Central memory CD8-positive, alpha-beta T cell (primary cell): Measurements from ENCODE around the gene C3orf33.

ENCODE experiments used
- ATAC-seq: fragments of 150-1000 bp; cut with Tn5 transposase; replicated peaks from 2 replicates; pipeline ENCODE4 v1.10.0; 2022; ENCODE audit warnings: mild to moderate bottlenecking, moderate FRiP score, moderate number of reproducible peaks; ENCODE audit not compliant: poor library complexity, severe bottlenecking; ENCODE audit errors: extremely low read depth
- DNase-seq, 2 donors: peaks; one replicate each; pipeline ENCODE4 v3.0.0; 2021; ENCODE audit warnings: low spot score in 2 of 2
- H3K27ac Mint-ChIP-seq: one replicate; pipeline ENCODE4 v1.8.0; 2022; ENCODE audit warnings: low read depth, mild to moderate bottlenecking, moderate library complexity, mixed read lengths
- H3K27me3 Mint-ChIP-seq: one replicate; pipeline ENCODE4 v1.8.0; 2022; ENCODE audit warnings: mixed read lengths
- H3K36me3 Mint-ChIP-seq: one replicate; pipeline ENCODE4 v1.8.0; 2022; ENCODE audit warnings: mild to moderate bottlenecking, moderate library complexity, mixed read lengths; ENCODE audit not compliant: insufficient read depth
- H3K4me1 Mint-ChIP-seq: one replicate; pipeline ENCODE4 v1.8.0; 2022; ENCODE audit warnings: mixed read lengths
- H3K4me3 Mint-ChIP-seq: one replicate; pipeline ENCODE4 v1.8.0; 2022; ENCODE audit warnings: mild to moderate bottlenecking, moderate library complexity, mixed read lengths
- H3K9me3 Mint-ChIP-seq: one replicate; pipeline ENCODE4 v1.8.0; 2022; ENCODE audit warnings: mixed read lengths

The C3orf33 gene

GRCh38 chr3:155778462-155778861, 27.6 kb downstream of the C3orf33 start:
- no peak for ATAC-seq
- H3K4me3 Mint-ChIP-seq = no peak overlapping the region
- no peak for DNase-seq
- peaks cover 21% of the 10 kb centered on the region for H3K36me3 Mint-ChIP-seq
- no peak overlapping the region for H3K27ac Mint-ChIP-seq
- H3K9me3 Mint-ChIP-seq = peaks cover 5% of the 10 kb centered on the region
- H3K4me1 Mint-ChIP-seq = peaks cover 5% of the 10 kb centered on the region
- no peaks in the 10 kb centered on the region for H3K27me3 Mint-ChIP-seq

GRCh38 chr3:155772801-155773200, 33.3 kb downstream of the C3orf33 start:
- H3K36me3 Mint-ChIP-seq = peaks cover 10% of the 10 kb centered on the region
- no peak for DNase-seq

GRCh38 chr3:155771126-155771525, 35.0 kb downstream of the C3orf33 start:
- peaks cover 10% of the 10 kb centered on the region for H3K36me3 Mint-ChIP-seq
- no peak overlapping the region for H3K4me3 Mint-ChIP-seq
- H3K4me1 Mint-ChIP-seq = no peaks in the 10 kb centered on the region
- no peaks in the 10 kb centered on the region for H3K27me3 Mint-ChIP-seq
- ATAC-seq (no peak), DNase-seq (no peak)
- no peak overlapping the region for H3K27ac Mint-ChIP-seq
- H3K9me3 Mint-ChIP-seq = no peaks in the 10 kb centered on the region

More at GRCh38 chr3:155772801-155773200, 33.3 kb downstream of the C3orf33 start:
- no peak for ATAC-seq
- no peaks in the 10 kb centered on the region for H3K9me3 Mint-ChIP-seq
- H3K4me3 Mint-ChIP-seq = no peak overlapping the region
- H3K4me1 Mint-ChIP-seq = no peaks in the 10 kb centered on the region
- H3K27me3 Mint-ChIP-seq = no peaks in the 10 kb centered on the region
- no peak overlapping the region for H3K27ac Mint-ChIP-seq

- DNase-seq = no peak
- Mint-ChIP-seq H3K27me3 (no peaks in the 10 kb centered on the region), H3K4me3 (no peak overlapping the region), H3K27ac (no peak overlapping the region), H3K36me3 (peaks cover 1% of the 10 kb centered on the region), H3K9me3 (no peaks in the 10 kb centered on the region), H3K4me1 (no peaks in the 10 kb centered on the region)
- ATAC-seq = no peak
Observed at GRCh38 chr3:155766206-155766605, 39.9 kb downstream of the C3orf33 start.

GRCh38 chr3:155763870-155764463, 42.1 kb downstream of the C3orf33 start:
- Mint-ChIP-seq H3K36me3 (peaks cover 3% of the 10 kb centered on the region), H3K9me3 (no peaks in the 10 kb centered on the region), H3K4me3 (no peak overlapping the region), H3K4me1 (no peaks in the 10 kb centered on the region), H3K27ac (no peak overlapping the region), H3K27me3 (no peaks in the 10 kb centered on the region)
- no peak for ATAC-seq
- DNase-seq = no peak

- Mint-ChIP-seq H3K9me3 (no peaks in the 10 kb centered on the region), H3K27ac (no peak overlapping the region), H3K36me3 (peaks cover 3% of the 10 kb centered on the region), H3K4me1 (no peaks in the 10 kb centered on the region), H3K27me3 (no peaks in the 10 kb centered on the region), H3K4me3 (no peak overlapping the region)
- ATAC-seq (no peak), DNase-seq (no peak)
Observed at GRCh38 chr3:155760653-155761052, 45.4 kb downstream of the C3orf33 start.

DNA sequence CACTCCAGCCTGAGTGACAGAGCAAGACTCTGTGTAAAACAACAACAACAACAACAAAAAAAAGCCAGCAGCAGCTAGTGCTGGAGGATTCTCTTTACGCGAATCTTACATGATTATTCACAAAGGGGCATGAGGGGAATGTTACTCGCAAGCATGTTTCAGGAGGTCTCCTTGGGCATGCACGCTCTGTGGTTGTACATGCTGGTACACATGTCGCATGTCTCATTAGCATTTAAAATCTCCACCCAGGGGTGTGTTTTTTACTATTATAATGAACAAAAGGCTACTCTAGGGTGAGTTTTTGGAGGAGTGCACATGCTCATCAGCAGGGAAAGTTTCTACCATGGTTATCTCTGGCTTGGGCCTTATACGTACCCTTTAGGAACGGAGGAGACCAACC, 48.5 kb downstream of the C3orf33 start:
- Mint-ChIP-seq H3K9me3 (no peaks in the 10 kb centered on the region), H3K27ac (no peak overlapping the region), H3K27me3 (no peaks in the 10 kb centered on the region), H3K36me3 (peaks cover 2% of the 10 kb centered on the region), H3K4me1 (no peaks in the 10 kb centered on the region), H3K4me3 (no peak overlapping the region)
- ATAC-seq = no peak
- DNase-seq = no peak

- DNase-seq (no peak), ATAC-seq (no peak)
- no peak overlapping the region for H3K4me3 Mint-ChIP-seq
- no peaks in the 10 kb centered on the region for H3K4me1 Mint-ChIP-seq
- peaks cover 9% of the 10 kb centered on the region for H3K27me3 Mint-ChIP-seq
- H3K9me3 Mint-ChIP-seq = no peaks in the 10 kb centered on the region
- no peaks in the 10 kb centered on the region for H3K36me3 Mint-ChIP-seq
- H3K27ac Mint-ChIP-seq = no peak overlapping the region
Observed at GRCh38 chr3:155753038-155753639, 52.9 kb downstream of the C3orf33 start.

- H3K27ac Mint-ChIP-seq = no peak overlapping the region
Observed at GRCh38 chr3:155748611-155749365, 57.3 kb downstream of the C3orf33 start.

GRCh38 chr3:155747946-155748290, 58.2 kb downstream of the C3orf33 start:
- no peak for DNase-seq
- no peak for ATAC-seq
- H3K27ac Mint-ChIP-seq = no peak overlapping the region
- H3K4me3 Mint-ChIP-seq = no peak overlapping the region
- H3K27me3 Mint-ChIP-seq = peaks cover 49% of the 10 kb centered on the region
- peaks cover 17% of the 10 kb centered on the region for H3K4me1 Mint-ChIP-seq
- no peaks in the 10 kb centered on the region for H3K9me3 Mint-ChIP-seq
- peaks cover 7% of the 10 kb centered on the region for H3K36me3 Mint-ChIP-seq

More at GRCh38 chr3:155748611-155749365, 57.3 kb downstream of the C3orf33 start:
- Mint-ChIP-seq H3K36me3 (peaks cover 5% of the 10 kb centered on the region), H3K9me3 (no peaks in the 10 kb centered on the region), H3K4me3 (no peak overlapping the region), H3K27me3 (peaks cover 40% of the 10 kb centered on the region), H3K4me1 (peaks cover 14% of the 10 kb centered on the region)
- ATAC-seq = no peak
- no peak for DNase-seq

DNA sequence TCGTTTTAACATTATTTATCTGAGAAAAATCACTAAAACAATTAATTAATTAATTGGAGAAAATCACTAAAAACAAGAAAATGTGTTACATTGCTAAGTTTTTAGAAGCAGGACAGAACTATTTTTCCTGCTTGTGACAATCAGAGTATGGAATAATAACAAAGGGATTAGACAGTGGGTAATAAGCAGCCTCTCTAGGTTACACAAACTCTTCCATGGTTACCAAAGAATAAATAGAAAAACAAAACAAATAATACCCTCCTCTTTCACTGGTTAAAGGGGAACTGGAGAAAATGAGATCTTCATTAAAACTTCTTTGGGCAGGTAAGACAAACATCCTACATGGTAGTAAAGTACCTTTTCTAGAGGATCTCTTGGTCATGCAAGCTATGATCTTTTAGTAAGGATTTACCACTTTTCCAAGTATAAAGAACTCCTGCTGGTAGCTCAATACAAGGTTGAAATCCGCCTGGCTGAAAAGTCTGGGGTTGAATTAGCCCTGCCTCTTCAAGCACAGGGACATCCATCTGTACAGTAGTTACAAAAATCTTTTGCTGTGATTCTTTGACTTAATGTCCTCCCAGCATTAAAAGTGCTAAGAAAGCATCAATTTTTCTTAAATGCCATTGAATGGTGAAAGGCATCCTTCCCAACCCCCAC, 58.7 kb downstream of the C3orf33 start:
- no peak overlapping the region for H3K4me3 Mint-ChIP-seq

DNA sequence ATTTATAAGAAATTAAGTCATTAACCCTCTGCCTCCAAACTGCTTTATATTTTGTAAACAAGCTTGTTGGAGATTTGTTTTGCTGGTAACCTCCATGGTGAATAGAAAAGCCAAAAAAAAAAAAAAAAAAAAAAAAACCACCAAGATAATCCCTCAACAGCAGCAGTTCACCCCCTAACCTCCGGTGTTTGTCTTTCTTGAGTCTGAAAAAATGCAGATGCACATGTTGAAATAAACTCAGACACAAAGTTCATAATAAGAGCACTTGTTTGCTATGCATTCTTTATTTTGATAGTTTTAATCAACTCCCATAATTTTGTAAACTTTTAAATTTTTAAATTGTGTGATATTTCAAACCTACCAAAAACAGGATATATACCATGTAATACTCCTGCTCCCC, 59.4 kb downstream of the C3orf33 start:
- H3K9me3 Mint-ChIP-seq = no peaks in the 10 kb centered on the region
- DNase-seq (no peak), ATAC-seq (no peak)
- H3K4me1 Mint-ChIP-seq = peaks cover 17% of the 10 kb centered on the region
- H3K36me3 Mint-ChIP-seq = peaks cover 7% of the 10 kb centered on the region
- H3K4me3 Mint-ChIP-seq = no peak overlapping the region
- no peak overlapping the region for H3K27ac Mint-ChIP-seq
- H3K27me3 Mint-ChIP-seq = peaks cover 61% of the 10 kb centered on the region

More for the DNA sequence above, 58.7 kb downstream of the C3orf33 start:
- no peak for ATAC-seq
- no peak overlapping the region for H3K27ac Mint-ChIP-seq
- no peak for DNase-seq
- peaks cover 7% of the 10 kb centered on the region for H3K36me3 Mint-ChIP-seq
- H3K9me3 Mint-ChIP-seq = no peaks in the 10 kb centered on the region
- peaks cover 54% of the 10 kb centered on the region for H3K27me3 Mint-ChIP-seq
- peaks cover 17% of the 10 kb centered on the region for H3K4me1 Mint-ChIP-seq
